ENCODE results near the gene SLC36A3.

The SLC36A3 gene

GRCh38 chr5:151296478-151296830, 7.1 kb downstream of the SLC36A3 start:
- no peak overlapping the region for H3K9ac ChIP-seq (ENCODE audit: low read length)

GRCh38 chr5:151295791-151296477, 7.6 kb downstream of the SLC36A3 start:
- Histone ChIP-seq H3K36me3 (ENCODE audit: control insufficient read depth, insufficient read depth, low read length) (no peaks in the 10 kb centered on the region), H3K27me3 (ENCODE audit: control insufficient read depth, insufficient read depth, low read length) (peaks cover 3% of the 10 kb centered on the region), H3K9ac (ENCODE audit: low read length) (no peak overlapping the region), H3K9me3 (ENCODE audit: control insufficient read depth, low read length) (no peaks in the 10 kb centered on the region), H3K4me1 (ENCODE audit: control insufficient read depth, insufficient read depth, low read length) (peaks cover 4% of the 10 kb centered on the region), H3K4me3 (ENCODE audit: low read length) (no peak overlapping the region)

More at GRCh38 chr5:151296478-151296830, 7.1 kb downstream of the SLC36A3 start:
- no peaks in the 10 kb centered on the region for H3K36me3 ChIP-seq (ENCODE audit: control insufficient read depth, insufficient read depth, low read length)
- H3K9me3 ChIP-seq (ENCODE audit: control insufficient read depth, low read length): no peaks in the 10 kb centered on the region
- no peak overlapping the region for H3K4me3 ChIP-seq (ENCODE audit: low read length)
- peaks cover 4% of the 10 kb centered on the region for H3K4me1 ChIP-seq (ENCODE audit: control insufficient read depth, insufficient read depth, low read length)
- peaks cover 3% of the 10 kb centered on the region for H3K27me3 ChIP-seq (ENCODE audit: control insufficient read depth, insufficient read depth, low read length)

- Histone ChIP-seq H3K9me3 (ENCODE audit: control insufficient read depth, low read length) (no peaks in the 10 kb centered on the region), H3K36me3 (ENCODE audit: control insufficient read depth, insufficient read depth, low read length) (no peaks in the 10 kb centered on the region), H3K27me3 (ENCODE audit: control insufficient read depth, insufficient read depth, low read length) (peaks cover 3% of the 10 kb centered on the region), H3K9ac (ENCODE audit: low read length) (no peak overlapping the region), H3K4me1 (ENCODE audit: control insufficient read depth, insufficient read depth, low read length) (peaks cover 4% of the 10 kb centered on the region), H3K4me3 (ENCODE audit: low read length) (no peak overlapping the region)
Observed at GRCh38 chr5:151295138-151295537, 8.4 kb downstream of the SLC36A3 start.

GRCh38 chr5:151293624-151294023, 9.9 kb downstream of the SLC36A3 start:
- peaks cover 4% of the 10 kb centered on the region for H3K4me1 ChIP-seq (ENCODE audit: control insufficient read depth, insufficient read depth, low read length)
- peaks cover 3% of the 10 kb centered on the region for H3K27me3 ChIP-seq (ENCODE audit: control insufficient read depth, insufficient read depth, low read length)
- no peak overlapping the region for H3K4me3 ChIP-seq (ENCODE audit: low read length)
- H3K9ac ChIP-seq (ENCODE audit: low read length): no peak overlapping the region
- no peaks in the 10 kb centered on the region for H3K9me3 ChIP-seq (ENCODE audit: control insufficient read depth, low read length)
- H3K36me3 ChIP-seq (ENCODE audit: control insufficient read depth, insufficient read depth, low read length): no peaks in the 10 kb centered on the region

- H3K9ac ChIP-seq (ENCODE audit: low read length): no peak overlapping the region
- no peak overlapping the region for H3K4me3 ChIP-seq (ENCODE audit: low read length)
- no peaks in the 10 kb centered on the region for H3K9me3 ChIP-seq (ENCODE audit: control insufficient read depth, low read length)
- H3K36me3 ChIP-seq (ENCODE audit: control insufficient read depth, insufficient read depth, low read length): no peaks in the 10 kb centered on the region
- no peaks in the 10 kb centered on the region for H3K27me3 ChIP-seq (ENCODE audit: control insufficient read depth, insufficient read depth, low read length)
- no peaks in the 10 kb centered on the region for H3K4me1 ChIP-seq (ENCODE audit: control insufficient read depth, insufficient read depth, low read length)
Observed at GRCh38 chr5:151288180-151288579, 15.4 kb downstream of the SLC36A3 start.

- no peaks in the 10 kb centered on the region for H3K4me1 ChIP-seq (ENCODE audit: control insufficient read depth, insufficient read depth, low read length)
- no peaks in the 10 kb centered on the region for H3K9me3 ChIP-seq (ENCODE audit: control insufficient read depth, low read length)
- no peaks in the 10 kb centered on the region for H3K36me3 ChIP-seq (ENCODE audit: control insufficient read depth, insufficient read depth, low read length)
- no peak overlapping the region for H3K4me3 ChIP-seq (ENCODE audit: low read length)
- H3K27me3 ChIP-seq (ENCODE audit: control insufficient read depth, insufficient read depth, low read length): no peaks in the 10 kb centered on the region
- H3K9ac ChIP-seq (ENCODE audit: low read length): no peak overlapping the region
Observed at GRCh38 chr5:151286246-151286645, 17.3 kb downstream of the SLC36A3 start.

- Histone ChIP-seq H3K36me3 (ENCODE audit: control insufficient read depth, insufficient read depth, low read length) (no peaks in the 10 kb centered on the region), H3K9ac (ENCODE audit: low read length) (no peak overlapping the region), H3K27me3 (ENCODE audit: control insufficient read depth, insufficient read depth, low read length) (no peaks in the 10 kb centered on the region), H3K4me3 (ENCODE audit: low read length) (no peak overlapping the region), H3K9me3 (ENCODE audit: control insufficient read depth, low read length) (no peaks in the 10 kb centered on the region), H3K4me1 (ENCODE audit: control insufficient read depth, insufficient read depth, low read length) (no peaks in the 10 kb centered on the region)
Observed at GRCh38 chr5:151285683-151286082, 17.9 kb downstream of the SLC36A3 start.

GRCh38 chr5:151284392-151284967, 19.1 kb downstream of the SLC36A3 start:
- Histone ChIP-seq H3K4me3 (ENCODE audit: low read length) (no peak overlapping the region), H3K36me3 (ENCODE audit: control insufficient read depth, insufficient read depth, low read length) (no peaks in the 10 kb centered on the region), H3K9ac (ENCODE audit: low read length) (no peak overlapping the region), H3K4me1 (ENCODE audit: control insufficient read depth, insufficient read depth, low read length) (no peaks in the 10 kb centered on the region), H3K27me3 (ENCODE audit: control insufficient read depth, insufficient read depth, low read length) (no peaks in the 10 kb centered on the region), H3K9me3 (ENCODE audit: control insufficient read depth, low read length) (no peaks in the 10 kb centered on the region)

GRCh38 chr5:151283120-151283825, 20.3 kb downstream of the SLC36A3 start:
- Histone ChIP-seq H3K36me3 (ENCODE audit: control insufficient read depth, insufficient read depth, low read length) (no peaks in the 10 kb centered on the region), H3K9me3 (ENCODE audit: control insufficient read depth, low read length) (no peaks in the 10 kb centered on the region), H3K27me3 (ENCODE audit: control insufficient read depth, insufficient read depth, low read length) (no peaks in the 10 kb centered on the region), H3K4me3 (ENCODE audit: low read length) (no peak overlapping the region), H3K9ac (ENCODE audit: low read length) (no peak overlapping the region), H3K4me1 (ENCODE audit: control insufficient read depth, insufficient read depth, low read length) (no peaks in the 10 kb centered on the region)

- Histone ChIP-seq H3K4me3 (ENCODE audit: low read length) (no peak overlapping the region), H3K9me3 (ENCODE audit: control insufficient read depth, low read length) (no peaks in the 10 kb centered on the region), H3K27me3 (ENCODE audit: control insufficient read depth, insufficient read depth, low read length) (no peaks in the 10 kb centered on the region), H3K9ac (ENCODE audit: low read length) (no peak overlapping the region), H3K4me1 (ENCODE audit: control insufficient read depth, insufficient read depth, low read length) (no peaks in the 10 kb centered on the region), H3K36me3 (ENCODE audit: control insufficient read depth, insufficient read depth, low read length) (no peaks in the 10 kb centered on the region)
Observed at GRCh38 chr5:151281001-151281639, 22.4 kb downstream of the SLC36A3 start.

GRCh38 chr5:151280443-151280842, 23.1 kb downstream of the SLC36A3 start:
- H3K4me3 ChIP-seq (ENCODE audit: low read length): no peak overlapping the region
- no peaks in the 10 kb centered on the region for H3K36me3 ChIP-seq (ENCODE audit: control insufficient read depth, insufficient read depth, low read length)
- no peaks in the 10 kb centered on the region for H3K4me1 ChIP-seq (ENCODE audit: control insufficient read depth, insufficient read depth, low read length)
- H3K9me3 ChIP-seq (ENCODE audit: control insufficient read depth, low read length): no peaks in the 10 kb centered on the region
- H3K27me3 ChIP-seq (ENCODE audit: control insufficient read depth, insufficient read depth, low read length): no peaks in the 10 kb centered on the region
- H3K9ac ChIP-seq (ENCODE audit: low read length): no peak overlapping the region

GRCh38 chr5:151278845-151279244, 24.7 kb downstream of the SLC36A3 start:
- Histone ChIP-seq H3K4me3 (ENCODE audit: low read length) (no peak overlapping the region), H3K36me3 (ENCODE audit: control insufficient read depth, insufficient read depth, low read length) (no peaks in the 10 kb centered on the region), H3K9ac (ENCODE audit: low read length) (no peak overlapping the region), H3K27me3 (ENCODE audit: control insufficient read depth, insufficient read depth, low read length) (no peaks in the 10 kb centered on the region), H3K4me1 (ENCODE audit: control insufficient read depth, insufficient read depth, low read length) (no peaks in the 10 kb centered on the region), H3K9me3 (ENCODE audit: control insufficient read depth, low read length) (no peaks in the 10 kb centered on the region)
